Panc1 (cell line): ENCODE results near the gene KRTAP10-7. TPM values are rescaled to one million over a fixed set of nuclear protein-coding genes. Genes with fewer than 3 reads are reported as not detected.

ENCODE experiments used
- ATAC-seq: fragments of 200-7000 bp; cut with Tn5 transposase; 2 replicates; pipeline ENCODE4 v1.9.1; 2020; ENCODE audit warnings: mild to moderate bottlenecking, moderate library complexity
- BruUV-seq: library from RNA; stranded (reverse); fragments of 400-500 nt; replicated peaks from 2 replicates; lab custom pipeline; 2021; lab: Mats Ljungman, UMichigan
- CTCF ChIA-PET: fragments of 300-600 bp; sonication (Branson Sonifier 250); formaldehyde crosslinking; loops from one replicate; lab custom pipeline; 2022; ENCODE audit warnings: antibody characterized with exemption; lab: Charles Lee
- POLR2A ChIA-PET: fragments of 300-600 bp; sonication (Branson Sonifier 250); formaldehyde crosslinking; loops from one replicate; lab custom pipeline; 2022; ENCODE audit warnings: antibody characterized with exemption; lab: Charles Lee
- DNase-seq: peaks from one replicate; pipeline ENCODE4 v3.0.0-alpha.2; 2010; ENCODE audit warnings: low read depth, low spot score
- H3K27ac ChIP-seq: 2 replicates; pipeline ENCODE4 v1.5.1; 2011; ENCODE audit warnings: mild to moderate bottlenecking, low read length, inconsistent platforms
- H3K27me3 ChIP-seq: fragments of 200-500 bp; sonication (Bioruptor generic); 2 replicates; pipeline ENCODE4 v1.6.0; 2014; ENCODE audit warnings: low read length, inconsistent platforms; ENCODE audit not compliant: control insufficient read depth, insufficient read depth
- H3K36me3 ChIP-seq: fragments of 200-500 bp; sonication (Bioruptor generic); 2 replicates; pipeline ENCODE4 v1.5.1; 2014; ENCODE audit warnings: inconsistent platforms, mild to moderate bottlenecking, low read length, moderate library complexity; ENCODE audit not compliant: control insufficient read depth, insufficient read depth
- H3K4me1 ChIP-seq: 2 replicates; pipeline ENCODE4 v1.5.1; 2011; ENCODE audit warnings: inconsistent platforms, mild to moderate bottlenecking, low read length, moderate library complexity; ENCODE audit not compliant: control insufficient read depth, insufficient read depth
- H3K4me3 ChIP-seq, 2 experiments: 2 replicates each; pipeline ENCODE4 v1.5.1; 2011 to 2012; ENCODE audit warnings: low read depth in 2 of 2, low read length in 2 of 2, mild to moderate bottlenecking in 2 of 2, inconsistent platforms in 1 of 2, moderate library complexity in 1 of 2
- H3K9me3 ChIP-seq: fragments of 200-500 bp; sonication (Bioruptor generic); 2 replicates; pipeline ENCODE4 v1.5.1; 2014; ENCODE audit warnings: low read depth, mild to moderate bottlenecking, inconsistent platforms, low read length, moderate library complexity; ENCODE audit not compliant: control insufficient read depth, insufficient read depth
- POLR2AphosphoS5 ChIP-seq: IDR thresholded peaks from 2 replicates; pipeline ENCODE4 v1.6.1; 2012; ENCODE audit warnings: mild to moderate bottlenecking, low read depth, low read length, moderate library complexity
- REST ChIP-seq, 2 experiments: IDR thresholded peaks; 2 replicates each; pipeline ENCODE4 v1.6.1; 2011 to 2012; ENCODE audit warnings: low read depth in 2 of 2, control low read depth in 1 of 2, low read length in 1 of 2, mild to moderate bottlenecking in 1 of 2, moderate library complexity in 1 of 2; ENCODE audit not compliant: insufficient read depth in 1 of 2
- SIN3A ChIP-seq: IDR thresholded peaks from 2 replicates; pipeline ENCODE4 v1.6.1; 2012; ENCODE audit warnings: low read depth, mild to moderate bottlenecking, low read length, moderate library complexity, borderline replicate concordance; ENCODE audit not compliant: insufficient read depth
- TCF7L2 ChIP-seq: IDR thresholded peaks from 2 replicates; pipeline ENCODE4 v1.6.1; 2011; ENCODE audit warnings: mild to moderate bottlenecking, low read depth, low read length, inconsistent platforms
- in situ Hi-C: cut with HindIII; loops from 2 replicates; pipeline ENCODE4 v1.10.0; 2016; ENCODE audit warnings: low sequenced_read_pairs, low pct_unique_long_range_greater_than_20kb
- intact Hi-C: fragments of 100-400 bp; cut with micrococcal nuclease; formaldehyde crosslinking; loops from one replicate; pipeline ENCODE4 v1.10.0; 2022; ENCODE audit not compliant: unreplicated experiment
- total RNA-seq: library from RNA; stranded (reverse); gene quantifications from one replicate; pipeline ENCODE4 v1.2.1, GENCODE V29; 2021; ENCODE audit not compliant: unreplicated experiment
- TF ChIP-seq, protein P1 (sequence below): fragments of 450-650 bp; IDR thresholded peaks from 2 replicates; pipeline ENCODE4 v1.5.1; 2017; ENCODE audit warnings: mild to moderate bottlenecking

Gene KRTAP10-7
- total RNA-seq, 1 experiment from 2014 or later = not detected

DNA sequence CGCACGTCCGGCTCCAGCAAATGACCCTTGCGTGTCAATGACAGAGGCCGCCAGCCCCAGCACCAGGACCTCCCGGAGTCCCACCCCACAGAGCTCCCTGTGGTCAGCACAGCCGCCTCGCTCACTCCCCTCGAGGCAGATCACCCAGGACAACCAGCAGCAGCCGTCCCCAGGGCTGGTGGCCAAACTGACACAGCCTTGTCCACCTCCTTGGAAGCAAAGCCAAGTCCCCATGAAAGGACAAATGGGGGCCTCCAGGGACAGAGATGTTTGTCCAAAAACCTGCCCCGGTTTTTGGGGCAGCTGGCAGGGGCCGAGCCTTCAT lies 38.9 kb downstream of the KRTAP10-7 start:
- CTCF ChIA-PET = interaction anchor here (0.6 kb wide), 1 partner anchor 278 kb away, joined by 4 read pairs; no protein-coding TSS in a partner anchor
- no TSS peak for BruUV-seq
- Histone ChIP-seq H3K36me3 (no peaks in the 10 kb centered on the region), H3K4me1 (no peaks in the 10 kb centered on the region), H3K4me3 (no peak overlapping the region), H3K27ac (no peak overlapping the region), H3K9me3 (no peaks in the 10 kb centered on the region), H3K27me3 (no peaks in the 10 kb centered on the region)
- TF ChIP-seq REST (IDR thresholded peaks at IDR 0.05; ENCODE audit: insufficient read depth in 1 of 2, low read depth in 2 of 2, low read length in 1 of 2) (no peak), TCF7L2 (no peak), SIN3A (no peak), POLR2AphosphoS5 (no peak)
- TF ChIP-seq, protein P1, sequence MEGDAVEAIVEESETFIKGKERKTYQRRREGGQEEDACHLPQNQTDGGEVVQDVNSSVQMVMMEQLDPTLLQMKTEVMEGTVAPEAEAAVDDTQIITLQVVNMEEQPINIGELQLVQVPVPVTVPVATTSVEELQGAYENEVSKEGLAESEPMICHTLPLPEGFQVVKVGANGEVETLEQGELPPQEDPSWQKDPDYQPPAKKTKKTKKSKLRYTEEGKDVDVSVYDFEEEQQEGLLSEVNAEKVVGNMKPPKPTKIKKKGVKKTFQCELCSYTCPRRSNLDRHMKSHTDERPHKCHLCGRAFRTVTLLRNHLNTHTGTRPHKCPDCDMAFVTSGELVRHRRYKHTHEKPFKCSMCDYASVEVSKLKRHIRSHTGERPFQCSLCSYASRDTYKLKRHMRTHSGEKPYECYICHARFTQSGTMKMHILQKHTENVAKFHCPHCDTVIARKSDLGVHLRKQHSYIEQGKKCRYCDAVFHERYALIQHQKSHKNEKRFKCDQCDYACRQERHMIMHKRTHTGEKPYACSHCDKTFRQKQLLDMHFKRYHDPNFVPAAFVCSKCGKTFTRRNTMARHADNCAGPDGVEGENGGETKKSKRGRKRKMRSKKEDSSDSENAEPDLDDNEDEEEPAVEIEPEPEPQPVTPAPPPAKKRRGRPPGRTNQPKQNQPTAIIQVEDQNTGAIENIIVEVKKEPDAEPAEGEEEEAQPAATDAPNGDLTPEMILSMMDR = no peak
- intact Hi-C loops = no loop called here
- POLR2A ChIA-PET = no interaction called here
- DNase-seq (no peak), ATAC-seq (no peak)
- in situ Hi-C loops = no loop called here

DNA sequence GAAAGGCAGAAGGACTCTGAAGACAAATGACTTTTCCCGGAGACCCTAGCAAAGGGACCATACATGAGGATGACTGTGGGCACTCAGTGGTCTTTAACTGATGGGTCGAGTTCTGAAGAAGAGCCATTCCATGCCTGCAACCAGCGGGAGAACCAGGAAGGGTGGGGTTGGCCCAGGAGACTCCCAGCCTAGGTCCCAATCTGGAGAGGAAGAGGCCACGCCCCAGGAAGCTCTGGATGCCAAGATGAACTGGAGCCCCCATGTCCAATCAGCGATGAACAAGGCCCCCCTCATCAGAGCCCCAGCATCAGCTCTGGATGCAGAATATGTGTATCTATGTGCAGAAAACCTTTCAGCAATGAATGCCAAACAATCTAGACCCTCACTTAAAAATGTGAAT lies 40.4 kb downstream of the KRTAP10-7 start:
- no peaks in the 10 kb centered on the region for H3K36me3 ChIP-seq
- H3K4me3 ChIP-seq = no peak overlapping the region
- in situ Hi-C loops = no loop called here
- ChIA-PET CTCF (no interaction called here), POLR2A (no interaction called here)
- no peak overlapping the region for H3K27ac ChIP-seq
- H3K9me3 ChIP-seq = no peaks in the 10 kb centered on the region
- no peaks in the 10 kb centered on the region for H3K4me1 ChIP-seq
- no peaks in the 10 kb centered on the region for H3K27me3 ChIP-seq
- TF ChIP-seq, protein P1 = no peak
- TF ChIP-seq REST (IDR thresholded peaks at IDR 0.05; ENCODE audit: insufficient read depth in 1 of 2, low read depth in 2 of 2, low read length in 1 of 2) = no peak
- TF ChIP-seq TCF7L2 = no peak
- no peak for TF ChIP-seq POLR2AphosphoS5
- no peak for TF ChIP-seq SIN3A
- no peak for ATAC-seq
- BruUV-seq = no TSS peak
- no peak for DNase-seq
- intact Hi-C loops = no loop called here
